ENCODE results near the gene GUCY2C.

DNA sequence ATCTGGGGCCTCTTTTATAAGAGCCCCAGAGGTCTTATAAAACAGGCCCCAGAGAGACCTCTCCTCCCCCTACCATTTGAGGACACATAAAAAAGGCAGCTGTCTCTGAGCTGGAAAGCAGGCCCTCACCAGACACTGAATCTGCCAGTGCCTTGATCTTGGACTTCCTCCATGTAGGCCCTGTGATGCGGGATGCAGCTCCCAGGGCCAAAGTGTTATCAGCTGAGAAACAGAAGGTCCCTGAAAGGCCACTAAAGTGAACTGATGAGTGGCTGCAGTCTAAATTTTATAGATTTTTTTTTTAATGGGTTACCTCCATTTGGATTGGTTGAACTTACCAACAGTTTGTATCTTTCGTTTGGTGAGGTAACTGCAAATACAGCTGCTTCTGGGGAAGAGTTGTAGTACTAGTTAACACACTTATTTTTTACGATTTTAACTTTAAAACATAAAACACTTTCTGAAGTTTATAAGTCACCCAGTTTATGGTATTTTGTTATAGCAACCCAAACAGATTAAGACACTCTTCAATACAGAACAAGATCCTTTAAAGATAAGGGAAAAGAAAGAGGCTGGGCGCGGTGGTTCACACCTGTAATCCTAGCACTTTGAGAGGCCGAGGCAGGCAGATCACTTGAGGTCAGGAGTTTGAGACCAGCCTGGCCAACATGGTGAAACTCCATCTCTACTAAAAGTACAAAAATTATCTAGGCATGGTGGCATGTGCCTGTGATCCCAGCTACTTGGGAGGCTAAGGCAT, 5.6 kb upstream of the GUCY2C start:
- TF ChIP-seq EZH2phosphoT487 (IDR thresholded peaks at IDR 0.05; ENCODE audit: insufficient read depth, low read depth) (no peak), EZH2 (IDR thresholded peaks at IDR 0.05; ENCODE audit: insufficient read depth, poor library complexity, severe bottlenecking) (no peak)

Data from GM23248 (cell line).